ENCODE measurements around the gene CEACAM1.
A peak's percentile ranks its signal among the peaks of the same experiment; 100 is the strongest.
"Not testable (repeated sequence)": the region's sequence is repeated elsewhere in the genome, so short reads cannot be mapped to it uniquely, and the experiment has no call there.

Gene CEACAM1

GRCh38 chr19:42511340-42511739, 16.9 kb downstream of the CEACAM1 start:
- DNase-seq = no peak

GRCh38 chr19:42508892-42509444, 19.3 kb downstream of the CEACAM1 start:
- DNase-seq = no peak

GRCh38 chr19:42505066-42505465, 23.2 kb downstream of the CEACAM1 start:
- no peak for DNase-seq

- no peak for DNase-seq
Measured at GRCh38 chr19:42501733-42502132, 26.5 kb downstream of the CEACAM1 start.

- DNase-seq = not testable (repeated sequence)
Measured at GRCh38 chr19:42501243-42501642, 27.0 kb downstream of the CEACAM1 start.

- DNase-seq = no peak
Measured at GRCh38 chr19:42498169-42498757, 30.0 kb downstream of the CEACAM1 start.

GRCh38 chr19:42497492-42498168, 30.7 kb downstream of the CEACAM1 start:
- no peak for DNase-seq

GRCh38 chr19:42496460-42497133, 31.7 kb downstream of the CEACAM1 start:
- DNase-seq = no peak

- no peak for DNase-seq
Measured at GRCh38 chr19:42495663-42496062, 32.6 kb downstream of the CEACAM1 start.

- peak; percentile 42 for DNase-seq
Measured at GRCh38 chr19:42494321-42494720, 34.0 kb downstream of the CEACAM1 start.

- DNase-seq = no peak
Measured at GRCh38 chr19:42488783-42489521, 39.3 kb downstream of the CEACAM1 start.

- DNase-seq = no peak
Measured at GRCh38 chr19:42487798-42488178, 40.5 kb downstream of the CEACAM1 start.

- DNase-seq = peak; percentile 55
Measured at GRCh38 chr19:42487032-42487797, 41.1 kb downstream of the CEACAM1 start.

- not testable (repeated sequence) for DNase-seq
Measured at GRCh38 chr19:42485036-42485435, 43.2 kb downstream of the CEACAM1 start.

- DNase-seq = peak; percentile 58
Measured at GRCh38 chr19:42480335-42481095, 47.8 kb downstream of the CEACAM1 start.

GRCh38 chr19:42479736-42480135, 48.5 kb downstream of the CEACAM1 start:
- DNase-seq = no peak

GRCh38 chr19:42478765-42479311, 49.4 kb downstream of the CEACAM1 start:
- no peak for DNase-seq

GRCh38 chr19:42477933-42478332, 50.3 kb downstream of the CEACAM1 start:
- DNase-seq = no peak

GRCh38 chr19:42477117-42477516, 51.2 kb downstream of the CEACAM1 start:
- no peak for DNase-seq

- DNase-seq = no peak
Measured at GRCh38 chr19:42475366-42475765, 52.9 kb downstream of the CEACAM1 start.

GRCh38 chr19:42474743-42475142, 53.5 kb downstream of the CEACAM1 start:
- no peak for DNase-seq
